Activated CD8-positive, alpha-beta memory T cell treated with anti-CD3 and anti-CD28 coated beads for 36 hours (primary cell): ENCODE measurements around the gene PROB1. TPM values are rescaled to one million over a fixed set of nuclear protein-coding genes. Genes with fewer than 3 reads are reported as not detected.
"Not testable (repeated sequence)": the region's sequence is repeated elsewhere in the genome, so short reads cannot be mapped to it uniquely, and the experiment has no call there.

Source experiments
- CTCF ChIA-PET: fragments of 350-600 bp; sonication (Branson Sonifier 250); formaldehyde crosslinking; loops from one replicate; lab custom pipeline; 2021; ENCODE audit warnings: antibody characterized with exemption; lab: Charles Lee
- POLR2A ChIA-PET: fragments of 350-600 bp; sonication (Branson Sonifier 250); formaldehyde crosslinking; loops from one replicate; lab custom pipeline; 2021; ENCODE audit warnings: antibody characterized with exemption; lab: Charles Lee
- total RNA-seq, 2 experiments: library from RNA; stranded (reverse); gene quantifications; one replicate each; pipeline ENCODE4 v1.2.3, GENCODE V29; 2021

PROB1 gene
- total RNA-seq, 2 experiments from 2014 or later, result 8.2 to 8.9 TPM

DNA sequence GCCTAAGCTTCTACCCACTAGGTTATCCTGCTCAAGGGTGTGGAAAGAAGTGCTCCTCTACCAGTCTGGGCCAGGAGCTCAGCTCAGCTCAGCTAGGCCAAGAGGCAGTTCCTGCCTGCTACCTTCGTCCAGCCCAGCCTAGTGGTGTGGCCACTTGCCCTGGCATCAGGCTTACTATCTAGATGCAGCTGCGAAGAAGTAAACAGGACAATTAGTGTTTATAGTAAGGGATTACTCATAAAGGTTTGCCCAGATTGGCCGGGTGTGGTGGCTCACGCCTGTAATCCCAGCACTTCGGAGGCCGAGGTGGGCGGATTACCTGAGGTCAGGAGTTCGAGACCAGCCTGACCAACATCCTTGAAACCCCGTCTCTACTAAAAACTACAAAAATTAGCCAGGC lies 21.7 kb upstream of the PROB1 start:
- CTCF ChIA-PET, result interaction anchor here (0.9 to 3.5 kb wide), 3 partner anchors 11 to 97 kb away, joined by 3 to 18 read pairs (median 5); partner anchors contain the start of gene STING1

DNA sequence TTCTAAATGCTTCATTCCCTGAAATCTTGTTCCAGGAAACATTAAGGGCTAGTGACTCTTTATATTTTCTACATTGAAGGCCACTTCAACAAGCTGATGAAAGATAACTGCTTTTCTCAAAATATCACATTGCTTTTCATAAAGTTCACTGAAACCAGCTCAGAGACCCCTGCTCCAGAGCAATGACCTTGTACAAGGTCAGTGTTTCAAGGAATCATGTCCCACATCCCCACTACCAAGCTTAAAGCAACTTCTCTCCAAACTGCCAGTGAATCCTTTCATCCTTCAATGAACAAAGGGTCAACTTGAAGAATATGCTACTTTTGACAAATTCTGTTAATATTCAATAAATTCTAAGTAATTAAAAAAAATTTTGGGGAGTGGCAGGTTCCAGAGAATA lies 21.0 kb upstream of the PROB1 start:
- ChIA-PET POLR2A (interaction anchor here (1.0 to 1.4 kb wide), 5 partner anchors 23 to 145 kb away, joined by 3 to 6 read pairs (median 3); partner anchors contain the start of genes DNAJC18 and UBE2D2), CTCF (interaction anchor here (1.5 to 3.5 kb wide), 2 partner anchors 10 to 97 kb away, joined by 5 to 18 read pairs; no protein-coding TSS in a partner anchor)

More for the DNA sequence above, 21.7 kb upstream of the PROB1 start:
- POLR2A ChIA-PET, result interaction anchor here (0.7 to 1.4 kb wide), 3 partner anchors 43 to 144 kb away, joined by 3 to 6 read pairs (median 4); partner anchors contain the start of gene UBE2D2

DNA sequence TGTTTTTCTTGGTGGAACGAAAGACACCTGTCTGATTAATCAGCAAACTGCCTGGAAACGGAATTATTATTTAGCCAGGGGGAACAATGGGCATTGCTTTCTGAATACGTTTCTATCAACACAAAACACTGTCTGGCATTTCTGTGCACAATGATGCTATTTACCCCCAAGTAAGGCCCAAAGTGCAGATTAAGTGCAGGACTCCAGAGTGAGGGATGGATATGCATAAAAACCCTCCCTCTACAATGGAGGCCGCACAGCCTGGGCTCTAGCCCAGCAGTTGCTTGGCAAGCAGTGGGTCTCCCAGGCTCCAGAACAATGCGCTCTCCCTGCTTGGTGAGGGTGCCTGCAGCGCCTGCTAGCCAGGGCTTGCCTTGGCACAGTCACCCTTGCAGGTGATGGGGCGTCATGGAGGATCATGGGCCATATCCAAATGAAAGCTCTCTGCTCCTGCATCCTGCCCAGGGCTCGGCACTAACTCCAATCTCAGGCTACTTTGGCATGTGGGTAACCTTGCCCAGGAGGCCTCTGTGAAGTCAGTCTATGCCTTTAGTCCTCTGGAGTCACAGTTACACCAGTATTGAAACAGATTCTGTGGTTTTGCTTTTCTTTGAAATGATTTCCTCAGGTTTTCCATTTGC lies 20.4 kb upstream of the PROB1 start:
- CTCF ChIA-PET, result interaction anchor here (1.1 to 3.5 kb wide), 6 partner anchors 9 to 122 kb away, joined by 3 to 18 read pairs (median 5); partner anchors contain the start of gene MATR3
- POLR2A ChIA-PET, result interaction anchor here (0.9 to 1.4 kb wide), 6 partner anchors 24 to 148 kb away, joined by 3 to 6 read pairs (median 3); partner anchors contain the start of genes DNAJC18 and UBE2D2

DNA sequence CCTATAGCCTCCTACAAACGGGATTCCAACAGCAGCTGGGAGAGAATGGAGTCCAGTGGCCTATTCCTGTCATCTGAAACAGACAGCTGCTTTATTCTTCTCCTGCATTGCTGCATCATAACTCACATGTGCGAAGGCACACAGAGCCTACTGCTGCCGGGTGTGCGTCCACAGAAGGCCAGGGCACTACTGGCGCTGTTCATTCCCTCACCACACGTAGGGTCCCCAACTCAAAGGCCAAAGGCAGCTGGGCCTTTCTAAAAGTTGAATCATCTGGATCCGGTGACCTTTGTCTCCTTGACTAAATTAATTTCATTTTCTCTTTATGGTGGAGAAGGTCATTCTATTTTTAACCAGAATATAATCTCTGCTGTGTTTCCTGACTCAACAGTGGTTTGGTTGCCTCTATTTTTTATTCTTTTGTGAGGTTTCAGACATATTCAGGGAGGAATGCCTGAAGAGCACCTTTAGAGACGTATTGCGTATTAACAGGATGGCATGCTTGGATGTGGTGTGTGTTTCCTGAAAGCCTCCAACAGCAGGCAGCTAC lies 19.8 kb upstream of the PROB1 start:
- POLR2A ChIA-PET, result interaction anchor here (0.6 to 1.2 kb wide), 4 partner anchors 10 to 148 kb away, joined by 3 to 6 read pairs (median 3); no protein-coding TSS in a partner anchor

DNA sequence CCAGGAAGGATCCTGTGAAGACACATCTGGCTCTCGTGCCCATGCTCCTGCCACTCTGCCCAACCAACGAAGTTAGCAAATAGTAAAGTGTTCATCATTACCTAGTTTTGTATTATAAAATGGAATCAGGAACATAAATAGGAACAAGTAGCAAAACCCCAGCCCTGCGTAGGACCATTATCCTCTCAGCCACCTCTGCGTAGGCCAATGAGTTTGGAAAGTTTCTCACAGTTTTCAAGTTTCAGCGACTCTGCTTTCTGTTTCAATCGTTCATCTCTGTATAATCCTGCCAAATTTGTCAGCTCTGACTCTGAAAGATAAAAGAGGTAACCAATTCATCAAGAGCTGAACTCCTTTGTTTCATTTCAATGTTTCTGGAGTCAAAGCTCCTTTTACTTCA lies 19.1 kb upstream of the PROB1 start:
- CTCF ChIA-PET, result interaction anchor here (0.6 to 3.5 kb wide), 10 partner anchors 10 to 212 kb away, joined by 3 to 18 read pairs (median 3); partner anchors contain the start of genes MATR3, PROB1 and SPATA24

More for the DNA sequence above, 19.8 kb upstream of the PROB1 start:
- CTCF ChIA-PET, result interaction anchor here (1.1 to 3.5 kb wide), 8 partner anchors 10 to 121 kb away, joined by 3 to 18 read pairs (median 4); partner anchors contain the start of genes MATR3 and PROB1

DNA sequence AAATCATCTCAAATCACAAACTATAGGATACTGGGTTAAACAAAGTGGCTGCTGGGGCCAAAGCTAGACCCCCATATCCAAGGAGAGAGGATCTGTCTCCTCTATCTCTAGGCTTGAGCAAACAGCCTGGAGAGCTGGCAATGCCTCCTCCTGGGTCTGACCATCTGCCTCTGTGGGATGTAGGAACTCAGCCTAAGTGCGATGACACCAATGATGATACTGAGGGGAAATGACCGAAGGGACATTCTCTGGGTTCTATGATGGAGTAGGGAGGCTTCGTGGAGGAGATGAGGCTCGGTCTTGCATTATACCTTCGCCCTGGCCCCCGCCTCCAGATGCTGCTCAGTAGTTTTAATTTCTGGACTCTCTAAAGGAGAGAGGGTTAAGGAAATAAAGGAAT lies 18.2 kb upstream of the PROB1 start:
- POLR2A ChIA-PET, result no interaction called here
- CTCF ChIA-PET, result interaction anchor here (0.7 to 1.5 kb wide), 2 partner anchors 47 to 213 kb away, joined by 3 to 5 read pairs; no protein-coding TSS in a partner anchor

More for the DNA sequence above, 19.1 kb upstream of the PROB1 start:
- POLR2A ChIA-PET, result interaction anchor here (0.6 to 1.2 kb wide), 2 partner anchors 11 to 72 kb away, joined by 3 to 6 read pairs; no protein-coding TSS in a partner anchor

DNA sequence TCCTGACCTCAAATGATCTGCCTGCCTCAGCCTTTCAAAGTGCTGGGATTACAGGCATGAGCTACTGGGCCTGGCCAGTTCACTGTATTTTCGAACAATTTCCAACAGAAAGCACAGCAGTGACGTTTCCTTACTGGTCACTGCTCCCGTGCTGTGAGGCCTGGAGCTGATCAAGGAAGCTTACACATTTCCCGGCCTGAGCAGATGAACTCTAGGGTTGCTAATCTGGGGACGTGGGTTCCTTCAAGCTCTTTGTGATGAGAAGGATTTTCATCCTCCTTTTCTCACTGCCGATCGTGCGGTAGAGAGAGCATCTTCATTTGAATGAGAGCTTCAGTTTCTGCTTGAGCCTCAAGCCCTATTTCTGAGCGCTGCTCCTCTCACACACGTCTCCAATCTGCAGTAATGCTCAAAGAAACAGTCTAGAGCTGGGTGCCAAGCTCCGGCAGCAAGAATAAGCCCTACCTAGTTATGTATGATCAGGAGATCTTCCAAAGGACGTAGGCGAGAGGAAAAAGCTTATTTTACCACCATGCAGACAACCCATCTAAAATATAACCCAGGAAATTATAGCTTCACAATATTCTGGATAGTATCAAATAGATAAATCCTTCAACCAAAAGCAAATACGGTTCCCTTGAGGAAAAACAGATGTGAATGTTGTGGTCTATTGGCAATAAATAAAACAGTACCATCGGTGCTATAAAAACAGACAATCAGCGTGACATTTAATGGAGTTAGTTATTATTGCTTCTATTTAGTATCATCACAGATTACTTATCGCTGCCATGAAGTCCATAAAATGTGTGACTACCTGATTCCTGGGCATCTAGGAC lies 16.3 kb upstream of the PROB1 start:
- POLR2A ChIA-PET, result no interaction called here
- CTCF ChIA-PET, result interaction anchor here (1.1 to 1.5 kb wide), 3 partner anchors 10 to 12 kb away, joined by 3 to 5 read pairs (median 4); no protein-coding TSS in a partner anchor

DNA sequence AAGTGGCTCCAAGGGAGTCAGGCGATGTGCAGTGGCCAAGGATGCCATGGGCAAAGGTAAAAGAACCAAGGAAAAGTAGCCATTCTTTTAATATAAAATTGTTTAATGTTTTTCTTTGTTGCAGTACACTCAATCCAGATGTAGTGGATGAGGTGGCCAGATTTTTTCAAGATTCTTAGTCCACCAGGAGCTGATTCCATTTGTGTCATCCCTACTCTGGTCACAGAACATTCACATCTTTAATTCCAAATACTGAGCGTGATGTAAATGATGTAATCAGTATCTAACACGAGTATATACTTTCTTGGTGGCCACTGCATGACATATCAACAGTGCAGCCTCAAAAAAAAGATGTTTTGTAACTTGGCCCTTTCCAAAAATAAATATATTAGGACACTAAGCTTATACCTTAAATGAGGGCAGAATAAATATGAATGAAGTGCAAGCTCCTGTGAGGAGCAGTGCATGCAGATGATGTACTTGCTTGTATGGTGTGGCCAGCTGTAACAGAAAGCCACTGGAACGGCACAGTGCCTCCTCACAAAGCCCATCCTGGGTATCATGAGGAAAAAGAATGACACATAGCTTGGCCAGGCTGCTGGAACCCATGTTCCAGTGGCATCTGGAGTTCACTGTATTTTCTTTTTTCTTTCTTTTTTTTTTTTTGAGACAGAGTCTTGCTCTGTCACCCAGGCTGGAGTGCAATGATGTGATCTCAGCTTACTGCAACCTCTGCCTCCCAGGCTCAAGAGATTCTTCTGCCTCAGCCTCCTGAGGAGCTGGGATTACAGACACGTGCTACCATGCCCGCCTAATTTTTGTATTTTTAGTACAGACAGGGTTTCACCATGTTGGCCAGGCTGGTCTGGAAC lies 15.5 kb upstream of the PROB1 start:
- POLR2A ChIA-PET, result interaction anchor here (0.6 kb wide), 1 partner anchor 48 kb away, joined by 4 read pairs; no protein-coding TSS in a partner anchor

DNA sequence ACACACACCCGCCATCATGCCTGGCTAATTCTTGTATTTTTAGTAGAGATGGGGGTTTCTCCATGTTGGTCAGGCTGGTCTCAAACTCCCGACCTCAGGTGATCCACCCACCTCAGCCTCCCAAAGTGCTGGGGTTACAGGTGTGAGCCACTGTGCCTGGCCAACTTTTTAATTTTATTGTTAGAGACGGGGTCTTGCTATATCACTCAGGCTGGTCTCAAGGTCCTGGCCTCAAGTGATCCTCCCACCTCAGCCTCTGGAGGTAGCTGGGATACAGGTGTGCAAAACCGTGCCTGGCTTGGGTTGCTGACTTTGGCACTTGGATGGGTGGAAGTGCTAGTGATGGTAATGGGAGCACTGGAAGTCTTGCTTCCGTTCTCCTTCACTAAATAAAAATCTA lies 14.2 kb upstream of the PROB1 start:
- POLR2A ChIA-PET, result not testable (repeated sequence)
- CTCF ChIA-PET, result interaction anchor here (1.8 kb wide), 1 partner anchor 15 kb away, joined by 4 read pairs; no protein-coding TSS in a partner anchor

More for the DNA sequence above, 15.5 kb upstream of the PROB1 start:
- CTCF ChIA-PET, result interaction anchor here (0.8 to 1.8 kb wide), 3 partner anchors 12 to 150 kb away, joined by 3 to 5 read pairs (median 4); no protein-coding TSS in a partner anchor

DNA sequence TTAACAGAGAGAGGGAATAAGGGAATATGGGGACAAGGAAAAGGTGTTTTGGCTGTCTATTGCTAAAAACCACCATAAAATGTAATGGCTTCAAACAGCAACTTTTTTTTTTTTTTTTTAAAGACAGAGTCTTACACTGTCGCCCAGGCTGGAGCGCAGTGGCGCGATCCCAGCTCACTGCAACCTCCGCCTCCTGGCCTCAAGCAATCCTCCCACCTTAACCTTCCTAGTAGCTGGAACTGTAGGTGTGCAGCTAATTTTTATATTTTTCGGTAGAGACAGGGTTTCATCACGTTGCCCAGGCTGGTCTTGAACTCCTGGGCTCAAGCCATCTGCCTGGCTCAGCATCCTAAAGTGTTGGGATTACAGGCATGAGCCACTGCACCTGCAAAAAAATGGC lies 13.3 kb upstream of the PROB1 start:
- CTCF ChIA-PET, result interaction anchor here (1.8 kb wide), 1 partner anchor 14 kb away, joined by 4 read pairs; no protein-coding TSS in a partner anchor
- POLR2A ChIA-PET, result no interaction called here

DNA sequence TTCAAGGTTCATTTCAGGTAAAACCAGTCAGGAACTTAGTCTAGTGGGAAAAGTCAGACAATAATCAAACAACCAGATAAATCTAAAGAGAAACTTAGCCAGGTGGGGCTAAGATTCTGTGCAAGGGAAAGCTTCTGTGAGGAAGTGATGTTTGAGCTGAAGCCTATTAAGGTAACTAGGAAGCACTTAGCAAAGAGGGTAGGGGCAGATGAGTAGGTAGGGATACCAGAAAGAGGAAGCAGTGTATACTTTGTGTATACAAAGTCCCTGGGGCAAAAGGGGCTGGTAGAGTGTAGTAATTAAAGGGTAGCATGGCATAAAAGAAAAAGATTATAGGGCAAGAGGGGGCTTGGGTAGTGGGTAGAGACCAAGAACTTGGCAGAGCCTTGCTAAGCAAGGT lies 12.6 kb upstream of the PROB1 start:
- ChIA-PET POLR2A (no interaction called here), CTCF (interaction anchor here (1.8 kb wide), 1 partner anchor 12 kb away, joined by 7 read pairs; no protein-coding TSS in a partner anchor)

DNA sequence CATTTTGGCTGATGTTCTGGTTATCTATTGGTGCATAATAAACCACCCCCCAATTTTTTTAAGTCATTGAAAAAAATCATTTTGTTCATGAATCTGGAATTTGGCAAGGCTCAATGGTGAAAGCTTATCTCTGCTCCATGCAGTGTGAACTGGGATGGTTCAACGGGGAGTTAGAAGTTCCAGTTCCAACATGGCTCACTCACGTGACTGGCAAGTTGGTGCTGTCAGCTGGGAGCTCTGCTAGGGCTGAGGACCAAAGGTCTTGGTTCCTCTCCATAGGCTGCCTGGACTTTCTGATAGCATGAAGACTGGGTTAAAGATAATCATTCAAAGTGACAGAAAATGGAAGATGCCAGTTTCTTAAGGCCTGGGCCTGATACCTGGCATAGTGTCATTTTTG lies 12.1 kb upstream of the PROB1 start:
- POLR2A ChIA-PET, result no interaction called here

DNA sequence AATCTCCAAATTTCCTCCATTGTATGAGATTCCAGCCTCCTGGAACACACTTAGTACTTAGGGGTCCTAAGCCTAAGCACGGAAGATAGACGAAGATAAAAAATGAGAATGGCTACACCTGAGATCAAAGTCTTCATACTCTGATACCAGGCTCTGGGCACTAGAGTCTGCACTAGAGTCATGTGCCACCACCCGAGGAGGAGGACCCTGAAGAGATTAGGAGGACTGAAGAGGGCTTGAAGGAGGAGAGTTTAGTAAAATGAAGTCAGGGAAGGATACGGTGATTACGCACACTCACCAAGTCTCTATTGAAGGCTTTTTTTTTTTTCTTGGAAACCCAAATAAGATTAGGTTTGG lies 9.6 kb upstream of the PROB1 start:
- CTCF ChIA-PET, result interaction anchor here (0.6 to 3.9 kb wide), 4 partner anchors 9 to 167 kb away, joined by 3 to 23 read pairs (median 6); no protein-coding TSS in a partner anchor
- POLR2A ChIA-PET, result interaction anchor here (0.9 to 1.5 kb wide), 3 partner anchors 13 to 78 kb away, joined by 3 to 8 read pairs (median 3); no protein-coding TSS in a partner anchor

More for the DNA sequence above, 12.1 kb upstream of the PROB1 start:
- CTCF ChIA-PET, result interaction anchor here (1.0 to 1.8 kb wide), 3 partner anchors 9 to 15 kb away, joined by 3 to 7 read pairs (median 5); no protein-coding TSS in a partner anchor

DNA sequence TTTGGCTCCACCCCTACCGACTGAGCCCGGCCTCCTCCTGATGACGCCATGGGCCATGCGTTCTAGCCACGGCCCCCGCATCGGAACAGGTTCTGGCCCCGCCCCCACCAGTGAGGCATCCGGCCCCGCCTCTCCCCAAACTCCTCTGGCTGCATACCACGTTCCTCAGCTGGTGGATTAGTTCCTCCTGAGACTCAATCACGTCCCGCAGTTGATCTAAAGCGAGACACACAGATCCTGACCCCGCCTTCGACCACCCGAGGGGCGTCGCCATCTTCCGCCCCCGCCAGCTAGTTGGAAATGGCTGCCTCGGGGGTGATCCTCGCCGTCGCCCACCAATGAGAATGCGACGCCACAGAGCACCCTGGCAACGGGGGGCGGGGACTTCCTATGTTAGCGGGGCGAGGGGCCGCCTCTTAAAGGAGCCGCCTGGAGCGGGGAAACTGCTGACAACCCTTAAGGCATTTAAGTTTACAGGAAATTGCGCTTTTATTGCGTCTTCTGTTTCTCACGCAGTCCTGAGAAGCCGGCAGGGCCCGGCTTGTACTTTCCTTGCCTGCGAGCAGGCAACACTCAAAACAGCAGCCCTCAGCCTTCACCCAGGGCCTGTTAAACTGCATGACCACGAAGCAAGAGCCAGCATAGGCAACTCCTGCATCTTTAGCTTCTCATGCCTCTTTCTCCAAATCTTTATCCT lies 9.0 kb upstream of the PROB1 start, which contains the start of gene SPATA24:
SPATA24 (minus strand) TSS at position 303 of the 697 bp plus-strand sequence; CDS start at position 274, 29 bp downstream.
- CTCF ChIA-PET, result interaction anchor here (0.6 to 3.9 kb wide), 5 partner anchors 10 to 168 kb away, joined by 3 to 23 read pairs (median 4); no protein-coding TSS in a partner anchor
- POLR2A ChIA-PET, result interaction anchor here (0.6 to 1.5 kb wide), 6 partner anchors 12 to 157 kb away, joined by 3 to 8 read pairs (median 3); partner anchors contain the start of genes DNAJC18, PAIP2 and UBE2D2

DNA sequence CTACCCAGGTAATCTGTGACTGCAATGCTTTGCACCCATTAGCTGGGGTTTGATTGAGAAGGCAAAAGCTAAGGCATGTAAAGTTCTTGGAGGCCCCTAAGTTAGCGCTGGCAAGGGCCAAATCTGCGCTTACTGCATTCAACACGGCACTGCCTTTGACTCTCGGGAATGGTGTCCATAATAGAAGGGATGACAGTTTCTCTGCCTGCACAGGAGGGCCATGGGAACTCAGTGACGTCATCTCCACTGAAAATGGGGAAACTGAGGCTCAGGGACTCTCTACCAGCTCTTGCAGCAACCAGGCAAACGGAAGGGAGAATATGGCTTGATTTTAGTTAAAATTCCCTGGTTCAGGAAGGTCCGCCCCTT lies 8.5 kb upstream of the PROB1 start:
- ChIA-PET CTCF (interaction anchor here (0.8 to 3.9 kb wide), 4 partner anchors 9 to 135 kb away, joined by 3 to 23 read pairs (median 6); no protein-coding TSS in a partner anchor), POLR2A (interaction anchor here (0.6 to 1.5 kb wide), 6 partner anchors 12 to 158 kb away, joined by 3 to 8 read pairs (median 3); partner anchors contain the start of genes DNAJC18, PAIP2 and UBE2D2)
